Kidney (tissue), 14 donors: Measurements from ENCODE around the gene BANF2. TPM values are rescaled to one million over a fixed set of nuclear protein-coding genes. Genes with fewer than 3 reads are reported as not detected.

Experiments
- DNase-seq, 5 donors: peaks; one replicate each; pipeline ENCODE4 v3.0.0-alpha.2; 2013 to 2020
- FAIRE-seq: peaks from 2 replicates; lab custom pipeline; 2012; peaks lifted over from hg19 to GRCh38; lab: Jason Lieb, UNC
- H3K27ac ChIP-seq, 2 donors: one replicate each; pipeline ENCODE4 v1.7.0; 2013; ENCODE audit warnings: low read depth in 2 of 2, low read length in 2 of 2, inconsistent platforms in 1 of 2
- H3K27me3 ChIP-seq: one replicate; pipeline ENCODE4 v1.7.1; 2013; ENCODE audit warnings: low read length, inconsistent platforms; ENCODE audit not compliant: control insufficient read depth, insufficient read depth
- H3K36me3 ChIP-seq, 3 donors: one replicate each; pipeline versions ENCODE4 v1.7.0 to v1.7.1; 2013; ENCODE audit warnings: low read length in 3 of 3, control low read depth in 1 of 3, inconsistent platforms in 1 of 3; ENCODE audit not compliant: insufficient read depth in 3 of 3, control insufficient read depth in 2 of 3
- H3K4me1 ChIP-seq, 3 donors: one replicate each; pipeline versions ENCODE4 v1.7.0 to v1.7.1; 2013; ENCODE audit warnings: low read length in 3 of 3, inconsistent platforms in 1 of 3, low read depth in 1 of 3; ENCODE audit not compliant: control insufficient read depth in 2 of 3, insufficient read depth in 2 of 3
- H3K4me3 ChIP-seq, 3 donors: one replicate each; pipeline versions ENCODE4 v1.7.0 to v1.8.1; 2013; ENCODE audit warnings: low read length in 3 of 3, control low read depth in 1 of 3, inconsistent platforms in 1 of 3
- H3K9ac ChIP-seq, 3 donors: one replicate each; pipeline versions ENCODE4 v1.7.0 to v1.7.1; 2013; ENCODE audit warnings: low read length in 3 of 3, control low read depth in 1 of 3, inconsistent platforms in 1 of 3
- H3K9me3 ChIP-seq, 3 donors: one replicate each; pipeline versions ENCODE4 v1.7.0 to v1.7.1; 2013; ENCODE audit warnings: low read length in 3 of 3, control low read depth in 1 of 3, inconsistent platforms in 1 of 3; ENCODE audit not compliant: control insufficient read depth in 2 of 3, insufficient read depth in 1 of 3
- intact Hi-C: fragments of 100-400 bp; cut with DNase I; formaldehyde crosslinking; loops from one replicate; pipeline ENCODE4 v1.11.1; 2022
- polyA plus RNA-seq: library from polyadenylated mRNA; stranded (reverse); fragments of 350-450 nt; fragmentation: Illumina TruSeq; extraction: RNeasy Lipid Tissue Mini Kit (QIAGEN cat#74804); gene quantifications from one replicate; pipeline ENCODE4 v1.2.3, GENCODE V29; 2014; ENCODE audit warnings: low read depth, low replicate concordance; ENCODE audit not compliant: insufficient read depth
- total RNA-seq: library from RNA; stranded (reverse); fragmentation: NEBNext Ultra II Directional; extraction: Animal tissue kit (Norgen Biotek cat#: 25700); gene quantifications from one replicate; pipeline ENCODE4 v1.2.1, GENCODE V29; 2021
- TF ChIP-seq, protein P1 (sequence below): IDR thresholded peaks from 3 replicates; pipeline ENCODE4 v1.5.1; 2012; ENCODE audit warnings: mild to moderate bottlenecking, moderate library complexity, borderline replicate concordance; ENCODE audit not compliant: insufficient read depth; ENCODE audit errors: extremely low read depth
- donor health status: control.
- donor health status: control.
- donor health status: control.
- donor health status: control.
- donor health status: control.
- donor health status: DM: yes; HTN: yes; CAD: no.
- donor health status: Normal renal cell carcinoma (clear cell type).

The BANF2 gene
- total and polyA plus RNA-seq, 2 donors from 2014 or later, result not detected

DNA sequence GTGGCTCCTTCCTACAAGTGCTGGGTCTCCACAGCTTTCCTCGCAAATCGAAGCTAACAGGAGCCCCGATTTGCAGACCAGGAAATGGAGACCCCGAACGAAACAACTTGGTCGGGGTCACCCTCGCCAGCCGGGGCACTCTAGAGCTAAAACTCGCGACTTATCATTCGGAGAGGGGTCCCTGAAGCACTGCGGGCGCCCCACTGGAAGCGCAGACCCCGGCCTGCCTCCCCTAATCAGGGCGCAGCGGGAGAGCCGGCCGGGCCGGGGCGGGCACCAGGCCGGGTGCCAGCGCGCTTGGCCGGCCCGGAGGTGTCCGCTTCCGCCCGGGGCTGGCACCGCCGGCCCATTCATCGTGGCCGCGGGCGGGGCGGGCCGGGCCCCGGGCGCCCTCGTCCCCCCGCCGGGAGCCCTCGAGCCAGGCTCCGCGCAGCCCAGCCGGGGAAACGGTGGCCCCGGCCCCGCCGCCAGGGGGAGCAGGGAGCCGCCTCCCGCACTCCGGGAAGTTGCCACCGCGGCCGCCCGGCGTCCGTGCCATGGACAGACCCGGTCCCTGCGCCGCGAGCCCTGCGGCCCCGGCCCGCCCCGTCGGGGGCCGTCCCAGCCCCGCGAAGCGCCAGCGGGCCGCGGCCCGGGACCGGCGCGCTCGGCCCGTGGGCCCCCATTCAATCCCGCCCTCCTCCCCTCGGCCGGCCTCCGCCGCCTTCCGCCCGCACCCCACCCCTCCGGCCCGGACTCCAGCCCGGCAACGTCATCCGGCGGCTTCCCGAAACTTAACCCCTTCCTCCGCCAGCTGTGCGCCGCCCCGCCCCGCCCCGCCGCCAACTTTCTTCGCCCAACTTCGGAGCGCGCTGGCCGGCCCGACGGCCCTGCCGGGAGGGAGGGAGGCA is 18.7 kb upstream of the BANF2 start:
- peak overlapping the region in 2 of 3 donors; percentile 67 to 68 for H3K9ac ChIP-seq
- intact Hi-C loops, result loop anchor here (5.0 kb wide), 1 partner anchor 216 kb away; no protein-coding TSS in a partner anchor
- DNase-seq, result peak; percentile 80 to 95 (median 88)

GRCh38 chr20:17681726-17682102 is 18.1 kb upstream of the BANF2 start:
- no peaks in the 10 kb centered on the region for H3K27me3 ChIP-seq
- intact Hi-C loops, result loop anchor here (5.0 kb wide), 1 partner anchor 216 kb away; no protein-coding TSS in a partner anchor
- H3K36me3 ChIP-seq, result peaks cover 0 to 8% (median 0%) of the 10 kb centered on the region in 3 donors
- FAIRE-seq, result no peak
- H3K9me3 ChIP-seq, result no peaks in the 10 kb centered on the region
- DNase-seq, result peak in 2 of 5 donors; percentile 17 to 78
- peaks cover 0 to 29% (median 23%) of the 10 kb centered on the region in 3 donors for H3K4me1 ChIP-seq
- TF ChIP-seq, protein P1, sequence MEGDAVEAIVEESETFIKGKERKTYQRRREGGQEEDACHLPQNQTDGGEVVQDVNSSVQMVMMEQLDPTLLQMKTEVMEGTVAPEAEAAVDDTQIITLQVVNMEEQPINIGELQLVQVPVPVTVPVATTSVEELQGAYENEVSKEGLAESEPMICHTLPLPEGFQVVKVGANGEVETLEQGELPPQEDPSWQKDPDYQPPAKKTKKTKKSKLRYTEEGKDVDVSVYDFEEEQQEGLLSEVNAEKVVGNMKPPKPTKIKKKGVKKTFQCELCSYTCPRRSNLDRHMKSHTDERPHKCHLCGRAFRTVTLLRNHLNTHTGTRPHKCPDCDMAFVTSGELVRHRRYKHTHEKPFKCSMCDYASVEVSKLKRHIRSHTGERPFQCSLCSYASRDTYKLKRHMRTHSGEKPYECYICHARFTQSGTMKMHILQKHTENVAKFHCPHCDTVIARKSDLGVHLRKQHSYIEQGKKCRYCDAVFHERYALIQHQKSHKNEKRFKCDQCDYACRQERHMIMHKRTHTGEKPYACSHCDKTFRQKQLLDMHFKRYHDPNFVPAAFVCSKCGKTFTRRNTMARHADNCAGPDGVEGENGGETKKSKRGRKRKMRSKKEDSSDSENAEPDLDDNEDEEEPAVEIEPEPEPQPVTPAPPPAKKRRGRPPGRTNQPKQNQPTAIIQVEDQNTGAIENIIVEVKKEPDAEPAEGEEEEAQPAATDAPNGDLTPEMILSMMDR, result no peak
- peak overlapping the region; percentile 40 to 53 (median 50) for H3K4me3 ChIP-seq
- peak overlapping the region; percentile 92 to 95 for H3K27ac ChIP-seq
- no peak overlapping the region for H3K9ac ChIP-seq

More for the DNA sequence above, 18.7 kb upstream of the BANF2 start:
- H3K36me3 ChIP-seq, result peaks cover 0 to 13% (median under 1%) of the 10 kb centered on the region in 3 donors
- H3K9me3 ChIP-seq, result no peaks in the 10 kb centered on the region
- FAIRE-seq, result no peak
- peaks cover 0 to 29% (median 23%) of the 10 kb centered on the region in 3 donors for H3K4me1 ChIP-seq
- peak overlapping the region; percentile 30 to 80 (median 69) for H3K4me3 ChIP-seq
- TF ChIP-seq, protein P1, result peak; percentile 58
- H3K27me3 ChIP-seq, result no peaks in the 10 kb centered on the region
- peak overlapping the region; percentile 91 to 92 for H3K27ac ChIP-seq

DNA sequence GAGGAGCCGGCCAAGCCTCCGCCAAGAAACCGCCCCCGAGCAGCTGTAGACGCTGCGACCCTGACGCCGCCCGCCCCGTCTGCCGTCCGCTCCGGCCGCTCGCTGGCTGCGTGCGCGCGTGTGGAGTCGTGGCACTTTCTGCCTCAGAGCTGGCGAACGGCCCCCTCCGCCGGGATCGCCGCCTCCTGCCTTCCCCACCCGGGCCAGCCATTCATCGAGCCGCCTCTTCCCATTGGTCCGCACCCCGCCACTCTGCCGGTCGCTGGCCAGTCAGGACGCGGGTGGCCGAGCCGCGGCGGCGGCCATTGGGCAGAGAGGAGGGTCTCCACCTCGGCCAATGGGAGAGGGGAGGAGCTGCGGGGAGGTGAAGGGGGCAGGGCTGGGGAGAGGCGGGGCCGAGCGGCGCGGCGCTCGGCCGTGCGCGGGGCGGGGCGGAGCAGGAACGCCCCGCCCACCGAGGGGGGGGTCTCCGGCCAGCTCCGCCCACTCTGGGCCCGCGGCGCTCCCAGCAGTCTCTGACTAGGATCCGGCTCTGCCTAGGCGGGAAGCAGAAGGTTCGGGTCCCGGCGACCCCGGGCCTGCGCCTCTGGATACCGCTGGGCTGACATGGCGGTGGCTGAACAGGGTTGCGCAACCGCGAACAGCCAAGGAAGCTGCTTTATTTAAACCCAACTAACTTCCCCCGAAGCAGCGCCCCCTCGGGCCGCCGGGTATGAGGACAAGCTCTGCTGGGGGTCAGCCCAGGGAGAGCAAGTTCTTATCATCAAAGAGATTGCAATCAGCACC is 17.5 kb upstream of the BANF2 start, which contains the start of gene RRBP1:
TSS of gene RRBP1 (minus strand) at position 140 of the 786 bp plus-strand sequence. CDS start 21,735 bp downstream, outside the sequence.
- intact Hi-C loops, result loop anchor here (5.0 kb wide), 1 partner anchor 215 kb away; no protein-coding TSS in a partner anchor
- Histone ChIP-seq H3K36me3 (peaks cover 0 to 8% (median 0%) of the 10 kb centered on the region in 3 donors), H3K4me3 (peak within 1 kb of the TSS; percentile 55 to 77 (median 62)), H3K9ac (peak within 1 kb of the TSS; percentile 34 to 66 (median 37)), H3K27me3 (no peaks in the 10 kb centered on the region), H3K27ac (peak within 1 kb of the TSS; percentile 92 to 95), H3K4me1 (peaks cover 0 to 29% (median 23%) of the 10 kb centered on the region in 3 donors), H3K9me3 (no peaks in the 10 kb centered on the region)
- TF ChIP-seq, protein P1, result peak; percentile 31
- FAIRE-seq (peak; percentile 44), DNase-seq (peak; percentile 99 to 100 (median 99))
